IPS-15b (cell line): ENCODE data around the gene SACM1L.

Experiments
- H3K27me3 ChIP-seq: one replicate; pipeline ENCODE4 v1.6.1; 2013; ENCODE audit warnings: low read length; ENCODE audit not compliant: control insufficient read depth, insufficient read depth
- H3K36me3 ChIP-seq: one replicate; pipeline ENCODE4 v1.6.1; 2013; ENCODE audit warnings: low read length; ENCODE audit not compliant: control insufficient read depth, insufficient read depth
- H3K4me1 ChIP-seq: one replicate; pipeline ENCODE4 v1.6.1; 2013; ENCODE audit warnings: mild to moderate bottlenecking, low read length; ENCODE audit not compliant: control insufficient read depth, insufficient read depth
- H3K4me3 ChIP-seq: one replicate; pipeline ENCODE4 v1.5.1; 2013; ENCODE audit warnings: low read depth, low read length
- H3K9ac ChIP-seq: one replicate; pipeline ENCODE4 v1.6.1; 2013; ENCODE audit warnings: low read depth, mild to moderate bottlenecking, low read length
- H3K9me3 ChIP-seq: one replicate; pipeline ENCODE4 v1.6.1; 2013; ENCODE audit warnings: mild to moderate bottlenecking, low read length; ENCODE audit not compliant: control insufficient read depth, insufficient read depth

The SACM1L gene

GRCh38 chr3:45785605-45786150 lies 96.5 kb downstream of the SACM1L start:
- no peaks in the 10 kb centered on the region for H3K4me1 ChIP-seq
- H3K36me3 ChIP-seq, result no peaks in the 10 kb centered on the region
- H3K27me3 ChIP-seq, result no peaks in the 10 kb centered on the region
- no peaks in the 10 kb centered on the region for H3K9me3 ChIP-seq
- no peak overlapping the region for H3K4me3 ChIP-seq
- H3K9ac ChIP-seq, result no peak overlapping the region

- Histone ChIP-seq H3K4me3 (no peak overlapping the region), H3K4me1 (no peaks in the 10 kb centered on the region), H3K9ac (no peak overlapping the region), H3K27me3 (peaks cover 3% of the 10 kb centered on the region), H3K9me3 (no peaks in the 10 kb centered on the region), H3K36me3 (no peaks in the 10 kb centered on the region)
These were observed 97.8 kb downstream of the SACM1L start for GRCh38 chr3:45786801-45787495.

GRCh38 chr3:45787551-45787950 lies 98.4 kb downstream of the SACM1L start:
- Histone ChIP-seq H3K27me3 (peaks cover 3% of the 10 kb centered on the region), H3K4me1 (no peaks in the 10 kb centered on the region)

GRCh38 chr3:45789235-45789812 lies 100.1 kb downstream of the SACM1L start:
- Histone ChIP-seq H3K4me1 (no peaks in the 10 kb centered on the region), H3K27me3 (peaks cover 18% of the 10 kb centered on the region), H3K9me3 (no peaks in the 10 kb centered on the region), H3K36me3 (no peaks in the 10 kb centered on the region), H3K4me3 (no peak overlapping the region), H3K9ac (no peak overlapping the region)

More at GRCh38 chr3:45787551-45787950, 98.4 kb downstream of the SACM1L start:
- H3K9ac ChIP-seq, result no peak overlapping the region
- no peaks in the 10 kb centered on the region for H3K36me3 ChIP-seq
- H3K4me3 ChIP-seq, result no peak overlapping the region
- H3K9me3 ChIP-seq, result no peaks in the 10 kb centered on the region

- Histone ChIP-seq H3K27me3 (peaks cover 31% of the 10 kb centered on the region), H3K4me1 (no peaks in the 10 kb centered on the region), H3K4me3 (no peak overlapping the region), H3K9ac (no peak overlapping the region), H3K36me3 (no peaks in the 10 kb centered on the region), H3K9me3 (no peaks in the 10 kb centered on the region)
These were observed 101.4 kb downstream of the SACM1L start for GRCh38 chr3:45790596-45790995.

GRCh38 chr3:45792036-45792435 lies 102.8 kb downstream of the SACM1L start:
- no peaks in the 10 kb centered on the region for H3K36me3 ChIP-seq
- peaks cover 43% of the 10 kb centered on the region for H3K27me3 ChIP-seq
- no peaks in the 10 kb centered on the region for H3K4me1 ChIP-seq
- H3K4me3 ChIP-seq, result no peak overlapping the region
- no peak overlapping the region for H3K9ac ChIP-seq
- no peaks in the 10 kb centered on the region for H3K9me3 ChIP-seq

- no peak overlapping the region for H3K9ac ChIP-seq
- H3K27me3 ChIP-seq, result peaks cover 49% of the 10 kb centered on the region
- no peaks in the 10 kb centered on the region for H3K4me1 ChIP-seq
- H3K4me3 ChIP-seq, result no peak overlapping the region
- H3K9me3 ChIP-seq, result no peaks in the 10 kb centered on the region
- no peaks in the 10 kb centered on the region for H3K36me3 ChIP-seq
These were observed 103.4 kb downstream of the SACM1L start for GRCh38 chr3:45792516-45793172.

GRCh38 chr3:45793482-45794176 lies 104.4 kb downstream of the SACM1L start:
- Histone ChIP-seq H3K27me3 (peaks cover 56% of the 10 kb centered on the region), H3K36me3 (no peaks in the 10 kb centered on the region)

GRCh38 chr3:45794177-45794560 lies 105.0 kb downstream of the SACM1L start:
- peaks cover 60% of the 10 kb centered on the region for H3K27me3 ChIP-seq
- H3K4me3 ChIP-seq, result no peak overlapping the region
- H3K9me3 ChIP-seq, result no peaks in the 10 kb centered on the region
- H3K36me3 ChIP-seq, result no peaks in the 10 kb centered on the region
- H3K4me1 ChIP-seq, result no peaks in the 10 kb centered on the region
- H3K9ac ChIP-seq, result no peak overlapping the region

More at GRCh38 chr3:45793482-45794176, 104.4 kb downstream of the SACM1L start:
- Histone ChIP-seq H3K9me3 (no peaks in the 10 kb centered on the region), H3K4me3 (no peak overlapping the region), H3K9ac (no peak overlapping the region), H3K4me1 (no peaks in the 10 kb centered on the region)

- Histone ChIP-seq H3K9ac (no peak overlapping the region), H3K4me1 (no peaks in the 10 kb centered on the region), H3K36me3 (no peaks in the 10 kb centered on the region), H3K27me3 (peaks cover 60% of the 10 kb centered on the region), H3K9me3 (no peaks in the 10 kb centered on the region), H3K4me3 (no peak overlapping the region)
These were observed 105.5 kb downstream of the SACM1L start for GRCh38 chr3:45794660-45795059.
